Measurements from ENCODE around the gene SEPTIN10. TPM values are rescaled to one million over a fixed set of nuclear protein-coding genes. Genes with fewer than 3 reads are reported as not detected.
A peak's percentile ranks its signal among the peaks of the same experiment; 100 is the strongest.

Gene SEPTIN10
- total and polyA plus RNA-seq, 2 experiments from 2014 or later = 52.3 to 85.1 TPM

DNA sequence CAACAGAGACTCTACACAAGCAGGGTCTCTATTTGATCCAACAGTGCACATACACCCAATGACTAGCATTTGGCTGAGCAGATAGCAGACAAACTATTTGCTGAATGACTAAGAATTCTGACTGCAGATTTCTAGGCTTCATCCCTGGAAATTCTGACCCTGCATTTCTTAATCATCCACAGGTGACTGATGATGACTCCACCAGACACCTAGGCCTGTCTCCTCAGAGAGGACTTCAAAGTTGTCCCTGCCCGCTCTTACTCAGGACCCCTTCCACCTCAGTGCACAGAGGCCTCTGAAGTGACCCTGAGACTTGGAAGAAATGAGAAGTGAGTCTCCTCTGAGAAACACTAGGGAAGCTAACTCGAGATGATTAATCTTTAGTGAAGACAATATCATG is 51.3 kb downstream of the SEPTIN10 start (continued):
- TF ChIP-seq, protein P1, sequence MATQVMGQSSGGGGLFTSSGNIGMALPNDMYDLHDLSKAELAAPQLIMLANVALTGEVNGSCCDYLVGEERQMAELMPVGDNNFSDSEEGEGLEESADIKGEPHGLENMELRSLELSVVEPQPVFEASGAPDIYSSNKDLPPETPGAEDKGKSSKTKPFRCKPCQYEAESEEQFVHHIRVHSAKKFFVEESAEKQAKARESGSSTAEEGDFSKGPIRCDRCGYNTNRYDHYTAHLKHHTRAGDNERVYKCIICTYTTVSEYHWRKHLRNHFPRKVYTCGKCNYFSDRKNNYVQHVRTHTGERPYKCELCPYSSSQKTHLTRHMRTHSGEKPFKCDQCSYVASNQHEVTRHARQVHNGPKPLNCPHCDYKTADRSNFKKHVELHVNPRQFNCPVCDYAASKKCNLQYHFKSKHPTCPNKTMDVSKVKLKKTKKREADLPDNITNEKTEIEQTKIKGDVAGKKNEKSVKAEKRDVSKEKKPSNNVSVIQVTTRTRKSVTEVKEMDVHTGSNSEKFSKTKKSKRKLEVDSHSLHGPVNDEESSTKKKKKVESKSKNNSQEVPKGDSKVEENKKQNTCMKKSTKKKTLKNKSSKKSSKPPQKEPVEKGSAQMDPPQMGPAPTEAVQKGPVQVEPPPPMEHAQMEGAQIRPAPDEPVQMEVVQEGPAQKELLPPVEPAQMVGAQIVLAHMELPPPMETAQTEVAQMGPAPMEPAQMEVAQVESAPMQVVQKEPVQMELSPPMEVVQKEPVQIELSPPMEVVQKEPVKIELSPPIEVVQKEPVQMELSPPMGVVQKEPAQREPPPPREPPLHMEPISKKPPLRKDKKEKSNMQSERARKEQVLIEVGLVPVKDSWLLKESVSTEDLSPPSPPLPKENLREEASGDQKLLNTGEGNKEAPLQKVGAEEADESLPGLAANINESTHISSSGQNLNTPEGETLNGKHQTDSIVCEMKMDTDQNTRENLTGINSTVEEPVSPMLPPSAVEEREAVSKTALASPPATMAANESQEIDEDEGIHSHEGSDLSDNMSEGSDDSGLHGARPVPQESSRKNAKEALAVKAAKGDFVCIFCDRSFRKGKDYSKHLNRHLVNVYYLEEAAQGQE (IDR thresholded peaks at IDR 0.05; ENCODE audit: unreplicated experiment) = no peak
- no peak for TF ChIP-seq EZH2phosphoT487 (IDR thresholded peaks at IDR 0.05; ENCODE audit: unreplicated experiment)

DNA sequence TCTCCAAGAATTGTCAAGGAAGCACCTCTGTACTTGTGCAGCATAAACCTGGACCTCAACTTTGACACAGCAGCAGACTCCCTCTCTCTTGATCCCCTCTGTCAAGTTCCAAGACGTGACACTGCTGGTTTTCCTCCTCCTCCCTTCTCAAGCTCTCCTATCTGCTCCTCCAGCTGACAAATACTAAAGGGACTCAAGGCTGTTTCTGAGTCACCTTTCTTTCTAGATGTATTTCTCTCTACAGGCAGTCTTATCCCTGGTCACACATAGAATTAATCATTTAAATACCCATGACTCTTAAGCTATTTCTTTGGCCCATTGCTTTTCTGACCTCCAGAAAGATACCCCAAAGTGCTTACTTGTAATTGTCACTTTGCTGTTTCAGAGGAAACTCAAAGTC is 53.5 kb downstream of the SEPTIN10 start:
- H3K27ac ChIP-seq (ENCODE audit: low read depth) = no peak overlapping the region
- no peak overlapping the region for H3K4me3 Mint-ChIP-seq
- no peaks in the 10 kb centered on the region for H3K9me2 ChIP-seq (ENCODE audit: insufficient read depth)
- H3K9me3 Mint-ChIP-seq = no peaks in the 10 kb centered on the region
- H3K79me2 ChIP-seq (replicated peaks; ENCODE audit: insufficient read depth) = no peaks in the 10 kb centered on the region
- H3K4me1 Mint-ChIP-seq = peaks cover 3% of the 10 kb centered on the region
- H3F3A ChIP-seq (replicated peaks; ENCODE audit: low read depth) = no peaks in the 10 kb centered on the region
- H3K27me3 Mint-ChIP-seq (ENCODE audit: insufficient read depth, low read depth, poor library complexity) = no peaks in the 10 kb centered on the region
- H3K27ac Mint-ChIP-seq = peak overlapping the region; percentile 23; the same call in 1 of the 2 replicates
- ATAC-seq = no peak
- H2AFZ ChIP-seq = no peak overlapping the region
- H3K4me2 ChIP-seq = no peak overlapping the region
- peaks cover 39% of the 10 kb centered on the region for H3K36me3 Mint-ChIP-seq (ENCODE audit: low read depth)
- no peaks in the 10 kb centered on the region for H3K36me3 ChIP-seq (ENCODE audit: insufficient read depth)
- no peaks in the 10 kb centered on the region for H3K4me1 ChIP-seq (ENCODE audit: insufficient read depth)
- no peak for DNase-seq (ENCODE audit: low spot score)
- TF ChIP-seq EZH2phosphoT487 (IDR thresholded peaks at IDR 0.05; ENCODE audit: unreplicated experiment) (no peak), JUNB (IDR thresholded peaks at IDR 0.05; ENCODE audit: unreplicated experiment) (no peak), POLR2AphosphoS5 (IDR thresholded peaks at IDR 0.05; ENCODE audit: low read depth) (no peak), NANOG (IDR thresholded peaks at IDR 0.05; ENCODE audit: borderline replicate concordance) (no peak)
- TF ChIP-seq, protein P2, sequence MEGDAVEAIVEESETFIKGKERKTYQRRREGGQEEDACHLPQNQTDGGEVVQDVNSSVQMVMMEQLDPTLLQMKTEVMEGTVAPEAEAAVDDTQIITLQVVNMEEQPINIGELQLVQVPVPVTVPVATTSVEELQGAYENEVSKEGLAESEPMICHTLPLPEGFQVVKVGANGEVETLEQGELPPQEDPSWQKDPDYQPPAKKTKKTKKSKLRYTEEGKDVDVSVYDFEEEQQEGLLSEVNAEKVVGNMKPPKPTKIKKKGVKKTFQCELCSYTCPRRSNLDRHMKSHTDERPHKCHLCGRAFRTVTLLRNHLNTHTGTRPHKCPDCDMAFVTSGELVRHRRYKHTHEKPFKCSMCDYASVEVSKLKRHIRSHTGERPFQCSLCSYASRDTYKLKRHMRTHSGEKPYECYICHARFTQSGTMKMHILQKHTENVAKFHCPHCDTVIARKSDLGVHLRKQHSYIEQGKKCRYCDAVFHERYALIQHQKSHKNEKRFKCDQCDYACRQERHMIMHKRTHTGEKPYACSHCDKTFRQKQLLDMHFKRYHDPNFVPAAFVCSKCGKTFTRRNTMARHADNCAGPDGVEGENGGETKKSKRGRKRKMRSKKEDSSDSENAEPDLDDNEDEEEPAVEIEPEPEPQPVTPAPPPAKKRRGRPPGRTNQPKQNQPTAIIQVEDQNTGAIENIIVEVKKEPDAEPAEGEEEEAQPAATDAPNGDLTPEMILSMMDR (conservative IDR thresholded peaks at IDR 0.05; ENCODE audit: low read depth in 2 of 2) = no peak
- H4K20me1 ChIP-seq (replicated peaks; ENCODE audit: insufficient read depth) = no peaks in the 10 kb centered on the region
- H3K27me3 ChIP-seq (ENCODE audit: insufficient read depth) = no peaks in the 10 kb centered on the region
- H3K4me3 ChIP-seq = no peak overlapping the region

DNA sequence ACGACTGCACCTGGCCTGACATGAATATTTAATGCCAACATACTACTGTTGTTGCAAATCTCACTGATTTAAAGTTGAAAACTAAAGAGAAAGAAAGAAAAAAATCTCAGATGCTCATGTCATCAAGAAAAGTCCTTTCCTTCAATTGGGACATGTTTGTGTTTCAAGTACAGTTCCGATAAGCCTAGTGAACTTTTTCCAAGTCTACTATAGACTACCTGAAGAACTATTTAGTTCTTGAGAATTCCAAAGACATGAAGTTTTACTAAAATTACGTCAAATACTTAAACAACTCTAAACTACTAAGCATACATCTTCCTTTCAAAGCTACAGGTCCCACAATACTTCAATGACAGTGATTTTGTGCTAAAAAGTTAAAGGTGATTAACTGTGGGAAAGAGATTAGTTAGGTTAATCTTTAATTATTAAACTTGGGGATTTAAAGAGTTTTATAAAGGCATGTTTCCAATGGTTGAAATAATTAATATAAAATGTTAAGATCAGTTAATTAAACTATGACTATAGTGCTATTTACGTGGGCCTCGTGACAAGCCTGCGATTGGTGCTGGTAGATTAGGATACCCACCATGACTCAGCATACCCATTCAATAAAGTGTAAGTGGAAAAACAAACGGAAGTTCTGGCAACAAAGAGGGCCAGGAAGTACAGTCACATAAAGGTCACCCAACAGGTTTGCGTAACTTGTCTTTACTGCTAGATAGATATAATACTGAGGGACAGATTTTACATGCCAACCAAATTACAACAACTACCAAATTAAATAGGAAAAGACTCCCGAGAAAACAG is 55.5 kb downstream of the SEPTIN10 start:
- Mint-ChIP-seq H3K4me1 (peaks cover 3% of the 10 kb centered on the region), H3K9me3 (no peaks in the 10 kb centered on the region), H3K36me3 (ENCODE audit: low read depth) (peaks cover 34% of the 10 kb centered on the region), H3K4me3 (no peak overlapping the region), H3K27ac (peak overlapping the region; percentile 31), H3K27me3 (ENCODE audit: insufficient read depth, low read depth, poor library complexity) (no peaks in the 10 kb centered on the region)
- H2AFZ ChIP-seq = no peak overlapping the region
- H3K27me3 ChIP-seq (ENCODE audit: insufficient read depth) = no peaks in the 10 kb centered on the region
- no peaks in the 10 kb centered on the region for H4K20me1 ChIP-seq (replicated peaks; ENCODE audit: insufficient read depth)
- H3K4me2 ChIP-seq = no peak overlapping the region
- no peak overlapping the region for H3K4me3 ChIP-seq
- H3K27ac ChIP-seq (ENCODE audit: low read depth) = no peak overlapping the region
- H3K9me2 ChIP-seq (ENCODE audit: insufficient read depth) = no peaks in the 10 kb centered on the region
- DNase-seq (ENCODE audit: low spot score) = peak; percentile 33
- no peak for ATAC-seq
- no peaks in the 10 kb centered on the region for H3K79me2 ChIP-seq (replicated peaks; ENCODE audit: insufficient read depth)
- H3K36me3 ChIP-seq (ENCODE audit: insufficient read depth) = no peaks in the 10 kb centered on the region
- no peaks in the 10 kb centered on the region for H3F3A ChIP-seq (replicated peaks; ENCODE audit: low read depth)
- H3K4me1 ChIP-seq (ENCODE audit: insufficient read depth) = no peaks in the 10 kb centered on the region
- no peak for TF ChIP-seq ZNF331 (CRISPR knock-in tag; IDR thresholded peaks at IDR 0.05; ENCODE audit: low read depth)
- TF ChIP-seq NANOG (IDR thresholded peaks at IDR 0.05; ENCODE audit: borderline replicate concordance) = no peak
- TF ChIP-seq, protein P3, sequence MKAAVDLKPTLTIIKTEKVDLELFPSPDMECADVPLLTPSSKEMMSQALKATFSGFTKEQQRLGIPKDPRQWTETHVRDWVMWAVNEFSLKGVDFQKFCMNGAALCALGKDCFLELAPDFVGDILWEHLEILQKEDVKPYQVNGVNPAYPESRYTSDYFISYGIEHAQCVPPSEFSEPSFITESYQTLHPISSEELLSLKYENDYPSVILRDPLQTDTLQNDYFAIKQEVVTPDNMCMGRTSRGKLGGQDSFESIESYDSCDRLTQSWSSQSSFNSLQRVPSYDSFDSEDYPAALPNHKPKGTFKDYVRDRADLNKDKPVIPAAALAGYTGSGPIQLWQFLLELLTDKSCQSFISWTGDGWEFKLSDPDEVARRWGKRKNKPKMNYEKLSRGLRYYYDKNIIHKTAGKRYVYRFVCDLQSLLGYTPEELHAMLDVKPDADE (IDR thresholded peaks at IDR 0.05) = no peak
